Measurements from ENCODE around the gene FSHR. TPM values are rescaled to one million over a fixed set of nuclear protein-coding genes. Genes with fewer than 3 reads are reported as not detected.

The FSHR gene
- total and polyA plus RNA-seq, 2 donors (not counting 3 experiments of a cell fraction or from before 2014, with no cell fraction given), result not detected

- intact Hi-C loops (cut with micrococcal nuclease), result no loop called here
- no peak for FAIRE-seq
Measured at GRCh38 chr2:48952143-48952542, 202.2 kb downstream of the FSHR start.

More at GRCh38 chr2:48952143-48952542, 202.2 kb downstream of the FSHR start:
- no peaks in the 10 kb centered on the region for H3K36me3 ChIP-seq (ENCODE audit: control insufficient read depth in 2 of 2, extremely low read depth in 1 of 2, insufficient read depth in 2 of 2, low read length in 2 of 2)
- DNase-seq (ENCODE audit: low read depth, low spot score), result no peak
- no peaks in the 10 kb centered on the region for H3K9me3 ChIP-seq (replicated peaks; ENCODE audit: control insufficient read depth, insufficient read depth, low read length)
- no peak overlapping the region for H2AFZ ChIP-seq (ENCODE audit: low read depth, low read length)
- no peaks in the 10 kb centered on the region for H3K79me2 ChIP-seq (ENCODE audit: control insufficient read depth, insufficient read depth, low read length)
- no peak overlapping the region for H3K9ac ChIP-seq (replicated peaks; ENCODE audit: extremely low read depth, insufficient read depth, low read length)
- no peaks in the 10 kb centered on the region for H3K27me3 ChIP-seq (ENCODE audit: control insufficient read depth in 2 of 2, insufficient read depth in 2 of 2, low read length in 2 of 2)
- ChIA-PET CTCF (no interaction called here), POLR2A (no interaction called here)
- H4K20me1 ChIP-seq (replicated peaks; ENCODE audit: control insufficient read depth, extremely low read depth, insufficient read depth, low read length), result no peaks in the 10 kb centered on the region
- dilution Hi-C loops (cut with MboI; ENCODE audit: extremely low pct_ligation_motif_present, low sequenced_read_pairs), result no loop called here
- H3K4me3 ChIP-seq (replicated peaks in 1 of 3; ENCODE audit: insufficient read depth in 1 of 3, low read depth in 1 of 3, low read length in 3 of 3), result no peak overlapping the region
- no peaks in the 10 kb centered on the region for H3K4me1 ChIP-seq (ENCODE audit: control insufficient read depth, extremely low read depth, insufficient read depth, low read length)
- no peak overlapping the region for H3K4me2 ChIP-seq (ENCODE audit: insufficient read depth, low read length)
- no peak overlapping the region for H3K27ac ChIP-seq (ENCODE audit: insufficient read depth, low read depth, low read length)
- no peaks in the 10 kb centered on the region for H3K9me1 ChIP-seq (replicated peaks; ENCODE audit: control insufficient read depth, extremely low read depth, insufficient read depth, low read length)
- no TSS peak for BruUV-seq (replicated peaks)
- no peak for TF ChIP-seq MYC (IDR thresholded peaks at IDR 0.05; ENCODE audit: low read depth, low read length)
- TF ChIP-seq CTCF (IDR thresholded peaks at IDR 0.05; ENCODE audit: extremely low read depth in 1 of 2, insufficient read depth in 1 of 2, low read depth in 1 of 2, low read length in 2 of 2), result no peak
- TF ChIP-seq MAX (IDR thresholded peaks at IDR 0.05; ENCODE audit: insufficient read depth, insufficient read length), result no peak
- TF ChIP-seq JUN (IDR thresholded peaks at IDR 0.05; ENCODE audit: borderline replicate concordance, insufficient read depth, insufficient read length, low read depth), result no peak
- no peak for TF ChIP-seq GATA2 (IDR thresholded peaks at IDR 0.05; ENCODE audit: insufficient read depth, insufficient read length, low read depth, low read length)
- no peak for TF ChIP-seq EZH2 (IDR thresholded peaks at IDR 0.05; ENCODE audit: borderline replicate concordance, low read depth, low read length, severe bottlenecking)
- TF ChIP-seq FOS (IDR thresholded peaks at IDR 0.05; ENCODE audit: borderline replicate concordance, insufficient read depth, low read length), result no peak
- no peak for TF ChIP-seq POLR2A (IDR thresholded peaks at IDR 0.05; ENCODE audit: low read depth, low read length)
- no peak for TF ChIP-seq POLR2AphosphoS5 (IDR thresholded peaks at IDR 0.05; ENCODE audit: insufficient read depth, low read depth, low read length)

All from endothelial cell of umbilical vein (primary cell).